GM23338 (cell line): ENCODE data around the gene DNAJC22. TPM values are rescaled to one million over a fixed set of nuclear protein-coding genes. Genes with fewer than 3 reads are reported as not detected.

ENCODE experiments used
- ATAC-seq: fragments of 200-7000 bp; cut with Tn5 transposase; 3 replicates; pipeline ENCODE4 v1.9.1; 2020
- DNase-seq: peaks from one replicate; pipeline ENCODE4 v3.0.0-alpha.2; 2015; ENCODE audit warnings: low spot score
- H2AFZ ChIP-seq: fragments of 200-600 bp; sonication (generic); 2 replicates; pipeline ENCODE4 v1.8.0; 2016; ENCODE audit warnings: antibody characterized with exemption, mild to moderate bottlenecking, moderate library complexity
- H3F3A ChIP-seq: fragments of 200-600 bp; sonication (generic); replicated peaks from 2 replicates; pipeline ENCODE4 v1.8.0; 2017; ENCODE audit warnings: antibody characterized with exemption, mixed run types, low read depth
- H3K27ac ChIP-seq: fragments of 200-600 bp; sonication (generic); 2 replicates; pipeline ENCODE4 v1.6.1; 2016; ENCODE audit warnings: low read depth
- H3K27me3 ChIP-seq: fragments of 200-600 bp; sonication (generic); 2 replicates; pipeline ENCODE4 v1.8.0; 2016; ENCODE audit warnings: mild to moderate bottlenecking, mixed run types, moderate library complexity; ENCODE audit not compliant: insufficient read depth
- H3K36me3 ChIP-seq: fragments of 200-600 bp; sonication (generic); 2 replicates; pipeline ENCODE4 v1.8.0; 2016; ENCODE audit warnings: mild to moderate bottlenecking; ENCODE audit not compliant: insufficient read depth
- H3K4me1 ChIP-seq: fragments of 200-600 bp; sonication (generic); 2 replicates; pipeline ENCODE4 v1.8.0; 2016; ENCODE audit warnings: mild to moderate bottlenecking, moderate library complexity; ENCODE audit not compliant: insufficient read depth
- H3K4me2 ChIP-seq: fragments of 200-600 bp; sonication (generic); 2 replicates; pipeline ENCODE4 v1.7.1; 2017; ENCODE audit warnings: mixed run types
- H3K4me3 ChIP-seq: fragments of 200-600 bp; sonication (generic); 2 replicates; pipeline ENCODE4 v1.6.1; 2016; ENCODE audit warnings: mixed run types
- H3K79me2 ChIP-seq: fragments of 200-600 bp; sonication (generic); replicated peaks from 2 replicates; pipeline ENCODE4 v1.8.0; 2017; ENCODE audit warnings: mild to moderate bottlenecking; ENCODE audit not compliant: insufficient read depth
- H3K9me2 ChIP-seq: fragments of 200-600 bp; sonication (generic); 2 replicates; pipeline ENCODE4 v1.8.0; 2017; ENCODE audit not compliant: insufficient read depth
- H4K20me1 ChIP-seq: fragments of 200-600 bp; sonication (generic); replicated peaks from 2 replicates; pipeline ENCODE4 v1.8.0; 2017; ENCODE audit warnings: mild to moderate bottlenecking; ENCODE audit not compliant: insufficient read depth
- H3K27ac Mint-ChIP-seq: 2 replicates; pipeline ENCODE4 v1.8.0; 2020; ENCODE audit warnings: inconsistent platforms, mild to moderate bottlenecking, moderate library complexity, mixed read lengths
- H3K27me3 Mint-ChIP-seq: 3 replicates; pipeline ENCODE4 v1.8.0; 2022; ENCODE audit warnings: low read depth, mild to moderate bottlenecking, moderate library complexity, mixed read lengths, inconsistent platforms; ENCODE audit not compliant: insufficient read depth, poor library complexity
- H3K36me3 Mint-ChIP-seq: 3 replicates; pipeline ENCODE4 v1.8.0; 2021; ENCODE audit warnings: low read depth, mild to moderate bottlenecking, inconsistent platforms, moderate library complexity, mixed read lengths
- H3K4me1 Mint-ChIP-seq: 3 replicates; pipeline ENCODE4 v1.8.0; 2020; ENCODE audit warnings: mild to moderate bottlenecking, inconsistent platforms, mixed read lengths
- H3K4me3 Mint-ChIP-seq: 3 replicates; pipeline ENCODE4 v1.8.0; 2021; ENCODE audit warnings: moderate library complexity, mild to moderate bottlenecking, inconsistent platforms, mixed read lengths
- H3K9me3 Mint-ChIP-seq: 3 replicates; pipeline ENCODE4 v1.8.0; 2020; ENCODE audit warnings: moderate library complexity, mild to moderate bottlenecking, inconsistent platforms, mixed read lengths
- CREB1 ChIP-seq: fragments of 250-450 bp; sonication (Bioruptor Pico); IDR thresholded peaks from 2 replicates; pipeline ENCODE4 v1.5.0; 2020; ENCODE audit warnings: low read depth, mild to moderate bottlenecking, moderate library complexity
- ETS1 ChIP-seq: IDR thresholded peaks from 2 replicates; pipeline ENCODE4 v1.6.1; 2016; ENCODE audit warnings: antibody characterized with exemption
- EZH2 ChIP-seq: fragments of 200-600 bp; sonication (generic); IDR thresholded peaks from one replicate; pipeline ENCODE4 v1.8.0; 2017; ENCODE audit warnings: antibody characterized with exemption, mild to moderate bottlenecking, low read depth; ENCODE audit not compliant: unreplicated experiment
- EZH2phosphoT487 ChIP-seq: fragments of 200-600 bp; sonication (generic); IDR thresholded peaks from one replicate; pipeline ENCODE4 v1.8.1; 2018; ENCODE audit warnings: antibody characterized with exemption; ENCODE audit not compliant: unreplicated experiment
- JUNB ChIP-seq: IDR thresholded peaks from one replicate; pipeline ENCODE4 v1.6.1; 2016; ENCODE audit warnings: antibody characterized with exemption; ENCODE audit not compliant: unreplicated experiment
- NANOG ChIP-seq: IDR thresholded peaks from 2 replicates; pipeline ENCODE4 v1.6.1; 2016; ENCODE audit warnings: antibody characterized with exemption, borderline replicate concordance
- STAT1 ChIP-seq: IDR thresholded peaks from one replicate; pipeline ENCODE4 v1.6.1; 2016; ENCODE audit warnings: antibody characterized with exemption; ENCODE audit not compliant: unreplicated experiment
- ZNF114 ChIP-seq: fragments of 250-450 bp; sonication (Bioruptor Pico); IDR thresholded peaks from 2 replicates; pipeline ENCODE4 v1.5.0; 2020; ENCODE audit warnings: mild to moderate bottlenecking, moderate library complexity
- ZNF331 ChIP-seq: fragments of 250-450 bp; sonication (Bioruptor Pico); IDR thresholded peaks from 2 replicates; pipeline ENCODE4 v1.5.0; 2020; ENCODE audit warnings: low read depth, mild to moderate bottlenecking, moderate library complexity
- polyA plus RNA-seq: library from polyadenylated mRNA; unstranded; fragments of >200 nt; fragmentation: Nextera tagmentation; extraction: Ambion mirVana; gene quantifications from 2 replicates; pipeline ENCODE4 v1.2.1, GENCODE V29; 2016
- total RNA-seq: library from RNA; depleted of rRNA; stranded (reverse); fragments of >200 nt; shearing (Covaris generic); gene quantifications from 2 replicates; pipeline ENCODE4 v1.2.3, GENCODE V29; 2014
- TF ChIP-seq, protein P1 (sequence below), 2 experiments: fragments of 200-600 bp in 1 of 2; sonication (generic) in 1 of 2; conservative IDR thresholded peaks; 2 replicates each; pipeline versions ENCODE4 v1.5.1 to v1.6.1; 2016 to 2017; ENCODE audit warnings: antibody characterized with exemption in 2 of 2, low read depth in 2 of 2, mild to moderate bottlenecking in 2 of 2, moderate library complexity in 1 of 2
- TF ChIP-seq, protein P2 (sequence below): fragments of 250-450 bp; sonication (Bioruptor Pico); IDR thresholded peaks from 2 replicates; pipeline ENCODE4 v1.5.0; 2020; ENCODE audit warnings: mild to moderate bottlenecking, moderate library complexity

Gene DNAJC22
- total and polyA plus RNA-seq, 2 experiments from 2014 or later = 0.10 TPM; not detected in 1

GRCh38 chr12:49365542-49365941, 18.9 kb downstream of the DNAJC22 start:
- H3K9me3 Mint-ChIP-seq = no peaks in the 10 kb centered on the region

DNA sequence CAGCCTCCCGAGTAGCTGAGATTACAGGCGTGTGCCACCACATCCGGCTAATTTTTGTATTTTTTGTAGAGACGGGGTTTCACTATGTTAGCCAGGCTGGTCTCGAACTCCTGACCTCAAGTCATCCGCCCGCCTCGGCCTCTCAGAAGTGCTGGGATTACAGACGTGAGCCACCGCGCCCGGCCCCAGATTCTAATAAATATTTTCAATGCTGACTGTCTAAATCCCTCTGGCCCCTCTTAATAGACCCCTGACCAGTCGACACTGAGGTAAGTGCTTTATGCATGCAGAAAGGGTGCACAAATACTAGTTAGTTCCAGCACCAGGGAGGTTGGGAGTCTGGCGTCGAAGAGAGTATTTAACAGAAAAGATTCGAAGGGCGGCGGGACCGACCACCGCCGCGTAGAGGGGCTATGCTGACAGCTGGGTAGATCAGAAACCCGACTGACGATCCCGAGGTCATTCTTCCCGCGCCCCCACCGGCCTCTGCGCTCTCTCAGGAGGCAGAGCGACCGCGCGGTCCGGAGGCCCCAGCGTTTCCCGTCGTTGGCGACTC, 19.5 kb downstream of the DNAJC22 start:
- peak; percentile 52 for ATAC-seq
- no peak for TF ChIP-seq ZNF114 (CRISPR knock-in tag)
- TF ChIP-seq NANOG = no peak
- no peak for TF ChIP-seq STAT1
- no peak for TF ChIP-seq ETS1
- TF ChIP-seq CREB1 = no peak
- TF ChIP-seq, protein P1, sequence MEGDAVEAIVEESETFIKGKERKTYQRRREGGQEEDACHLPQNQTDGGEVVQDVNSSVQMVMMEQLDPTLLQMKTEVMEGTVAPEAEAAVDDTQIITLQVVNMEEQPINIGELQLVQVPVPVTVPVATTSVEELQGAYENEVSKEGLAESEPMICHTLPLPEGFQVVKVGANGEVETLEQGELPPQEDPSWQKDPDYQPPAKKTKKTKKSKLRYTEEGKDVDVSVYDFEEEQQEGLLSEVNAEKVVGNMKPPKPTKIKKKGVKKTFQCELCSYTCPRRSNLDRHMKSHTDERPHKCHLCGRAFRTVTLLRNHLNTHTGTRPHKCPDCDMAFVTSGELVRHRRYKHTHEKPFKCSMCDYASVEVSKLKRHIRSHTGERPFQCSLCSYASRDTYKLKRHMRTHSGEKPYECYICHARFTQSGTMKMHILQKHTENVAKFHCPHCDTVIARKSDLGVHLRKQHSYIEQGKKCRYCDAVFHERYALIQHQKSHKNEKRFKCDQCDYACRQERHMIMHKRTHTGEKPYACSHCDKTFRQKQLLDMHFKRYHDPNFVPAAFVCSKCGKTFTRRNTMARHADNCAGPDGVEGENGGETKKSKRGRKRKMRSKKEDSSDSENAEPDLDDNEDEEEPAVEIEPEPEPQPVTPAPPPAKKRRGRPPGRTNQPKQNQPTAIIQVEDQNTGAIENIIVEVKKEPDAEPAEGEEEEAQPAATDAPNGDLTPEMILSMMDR (conservative IDR thresholded peaks at IDR 0.05; ENCODE audit: low read depth in 2 of 2) = no peak
- no peak for TF ChIP-seq JUNB
- no peak for TF ChIP-seq ZNF331 (CRISPR knock-in tag)
- no peak for TF ChIP-seq EZH2phosphoT487
- no peak for TF ChIP-seq EZH2
- TF ChIP-seq, protein P2, sequence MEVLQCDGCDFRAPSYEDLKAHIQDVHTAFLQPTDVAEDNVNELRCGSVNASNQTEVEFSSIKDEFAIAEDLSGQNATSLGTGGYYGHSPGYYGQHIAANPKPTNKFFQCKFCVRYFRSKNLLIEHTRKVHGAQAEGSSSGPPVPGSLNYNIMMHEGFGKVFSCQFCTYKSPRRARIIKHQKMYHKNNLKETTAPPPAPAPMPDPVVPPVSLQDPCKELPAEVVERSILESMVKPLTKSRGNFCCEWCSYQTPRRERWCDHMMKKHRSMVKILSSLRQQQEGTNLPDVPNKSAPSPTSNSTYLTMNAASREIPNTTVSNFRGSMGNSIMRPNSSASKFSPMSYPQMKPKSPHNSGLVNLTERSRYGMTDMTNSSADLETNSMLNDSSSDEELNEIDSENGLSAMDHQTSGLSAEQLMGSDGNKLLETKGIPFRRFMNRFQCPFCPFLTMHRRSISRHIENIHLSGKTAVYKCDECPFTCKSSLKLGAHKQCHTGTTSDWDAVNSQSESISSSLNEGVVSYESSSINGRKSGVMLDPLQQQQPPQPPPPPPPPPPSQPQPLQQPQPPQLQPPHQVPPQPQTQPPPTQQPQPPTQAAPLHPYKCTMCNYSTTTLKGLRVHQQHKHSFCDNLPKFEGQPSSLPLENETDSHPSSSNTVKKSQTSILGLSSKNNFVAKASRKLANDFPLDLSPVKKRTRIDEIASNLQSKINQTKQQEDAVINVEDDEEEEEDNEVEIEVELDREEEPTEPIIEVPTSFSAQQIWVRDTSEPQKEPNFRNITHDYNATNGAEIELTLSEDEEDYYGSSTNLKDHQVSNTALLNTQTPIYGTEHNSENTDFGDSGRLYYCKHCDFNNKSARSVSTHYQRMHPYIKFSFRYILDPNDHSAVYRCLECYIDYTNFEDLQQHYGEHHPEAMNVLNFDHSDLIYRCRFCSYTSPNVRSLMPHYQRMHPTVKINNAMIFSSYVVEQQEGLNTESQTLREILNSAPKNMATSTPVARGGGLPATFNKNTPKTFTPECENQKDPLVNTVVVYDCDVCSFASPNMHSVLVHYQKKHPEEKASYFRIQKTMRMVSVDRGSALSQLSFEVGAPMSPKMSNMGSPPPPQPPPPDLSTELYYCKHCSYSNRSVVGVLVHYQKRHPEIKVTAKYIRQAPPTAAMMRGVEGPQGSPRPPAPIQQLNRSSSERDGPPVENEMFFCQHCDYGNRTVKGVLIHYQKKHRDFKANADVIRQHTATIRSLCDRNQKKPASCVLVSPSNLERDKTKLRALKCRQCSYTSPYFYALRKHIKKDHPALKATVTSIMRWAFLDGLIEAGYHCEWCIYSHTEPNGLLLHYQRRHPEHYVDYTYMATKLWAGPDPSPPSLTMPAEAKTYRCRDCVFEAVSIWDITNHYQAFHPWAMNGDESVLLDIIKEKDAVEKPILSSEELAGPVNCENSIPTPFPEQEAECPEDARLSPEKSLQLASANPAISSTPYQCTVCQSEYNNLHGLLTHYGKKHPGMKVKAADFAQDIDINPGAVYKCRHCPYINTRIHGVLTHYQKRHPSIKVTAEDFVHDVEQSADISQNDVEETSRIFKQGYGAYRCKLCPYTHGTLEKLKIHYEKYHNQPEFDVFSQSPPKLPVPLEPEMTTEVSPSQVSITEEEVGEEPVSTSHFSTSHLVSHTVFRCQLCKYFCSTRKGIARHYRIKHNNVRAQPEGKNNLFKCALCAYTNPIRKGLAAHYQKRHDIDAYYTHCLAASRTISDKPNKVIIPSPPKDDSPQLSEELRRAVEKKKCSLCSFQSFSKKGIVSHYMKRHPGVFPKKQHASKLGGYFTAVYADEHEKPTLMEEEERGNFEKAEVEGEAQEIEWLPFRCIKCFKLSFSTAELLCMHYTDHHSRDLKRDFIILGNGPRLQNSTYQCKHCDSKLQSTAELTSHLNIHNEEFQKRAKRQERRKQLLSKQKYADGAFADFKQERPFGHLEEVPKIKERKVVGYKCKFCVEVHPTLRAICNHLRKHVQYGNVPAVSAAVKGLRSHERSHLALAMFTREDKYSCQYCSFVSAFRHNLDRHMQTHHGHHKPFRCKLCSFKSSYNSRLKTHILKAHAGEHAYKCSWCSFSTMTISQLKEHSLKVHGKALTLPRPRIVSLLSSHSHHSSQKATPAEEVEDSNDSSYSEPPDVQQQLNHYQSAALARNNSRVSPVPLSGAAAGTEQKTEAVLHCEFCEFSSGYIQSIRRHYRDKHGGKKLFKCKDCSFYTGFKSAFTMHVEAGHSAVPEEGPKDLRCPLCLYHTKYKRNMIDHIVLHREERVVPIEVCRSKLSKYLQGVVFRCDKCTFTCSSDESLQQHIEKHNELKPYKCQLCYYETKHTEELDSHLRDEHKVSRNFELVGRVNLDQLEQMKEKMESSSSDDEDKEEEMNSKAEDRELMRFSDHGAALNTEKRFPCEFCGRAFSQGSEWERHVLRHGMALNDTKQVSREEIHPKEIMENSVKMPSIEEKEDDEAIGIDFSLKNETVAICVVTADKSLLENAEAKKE = no peak

More at GRCh38 chr12:49365542-49365941, 18.9 kb downstream of the DNAJC22 start:
- Histone ChIP-seq H3F3A (peaks cover 9% of the 10 kb centered on the region), H3K4me1 (peaks cover 12% of the 10 kb centered on the region), H4K20me1 (peaks cover 1% of the 10 kb centered on the region), H3K27me3 (peaks cover 19% of the 10 kb centered on the region), H2AFZ (no peak overlapping the region), H3K9me2 (no peaks in the 10 kb centered on the region), H3K36me3 (no peaks in the 10 kb centered on the region), H3K4me2 (peak overlapping the region; percentile 85; the same call in 1 of the 2 replicates), H3K79me2 (peaks cover 28% of the 10 kb centered on the region), H3K4me3 (no peak overlapping the region), H3K27ac (no peak overlapping the region)
- Mint-ChIP-seq H3K36me3 (peaks cover 1% of the 10 kb centered on the region; the same call in 1 of the 3 replicates), H3K27ac (no peak overlapping the region), H3K27me3 (peaks cover 14% of the 10 kb centered on the region), H3K4me1 (peaks cover 22% of the 10 kb centered on the region), H3K4me3 (peak overlapping the region; percentile 88; the same call in 1 of the 3 replicates)
- TF ChIP-seq NANOG = no peak
- DNase-seq = no peak
- no peak for ATAC-seq

More for the DNA sequence above, 19.5 kb downstream of the DNAJC22 start:
- Histone ChIP-seq H3K4me1 (peaks cover 12% of the 10 kb centered on the region), H3K9me2 (no peaks in the 10 kb centered on the region), H3K36me3 (no peaks in the 10 kb centered on the region), H2AFZ (peak overlapping the region; percentile 95), H3K4me3 (peak overlapping the region; percentile 87), H3F3A (peaks cover 9% of the 10 kb centered on the region), H3K27me3 (peaks cover 19% of the 10 kb centered on the region), H3K4me2 (peak overlapping the region; percentile 85), H3K27ac (peak overlapping the region; percentile 92), H4K20me1 (peaks cover 4% of the 10 kb centered on the region), H3K79me2 (peaks cover 34% of the 10 kb centered on the region)
- Mint-ChIP-seq H3K4me3 (peak overlapping the region; percentile 88), H3K36me3 (peaks cover 3% of the 10 kb centered on the region; the same call in 1 of the 3 replicates), H3K27me3 (peaks cover 16% of the 10 kb centered on the region), H3K4me1 (peaks cover 23% of the 10 kb centered on the region), H3K27ac (peak overlapping the region; percentile 98), H3K9me3 (no peaks in the 10 kb centered on the region)
- no peak for DNase-seq
